GM19328 (cell line): ENCODE results near the gene EXOSC7.
"Not testable (repeated sequence)": the region's sequence is repeated elsewhere in the genome, so short reads cannot be mapped to it uniquely, and the experiment has no call there.

Experiments
- ATAC-seq: cut with Tn5 transposase; IDR thresholded peaks from one replicate; pipeline ENCODE4 v1.9.1; 2021; ENCODE audit warnings: mild to moderate bottlenecking, moderate library complexity; ENCODE audit not compliant: unreplicated experiment

EXOSC7 gene

GRCh38 chr3:45053805-45054195 lies 77.8 kb downstream of the EXOSC7 start:
- ATAC-seq, result not testable (repeated sequence)

- no peak for ATAC-seq
Observed at GRCh38 chr3:45054196-45054857, 78.3 kb downstream of the EXOSC7 start.

GRCh38 chr3:45055032-45055410 lies 79.0 kb downstream of the EXOSC7 start:
- ATAC-seq, result no peak

GRCh38 chr3:45055411-45056143 lies 79.5 kb downstream of the EXOSC7 start:
- ATAC-seq, result no peak

- no peak for ATAC-seq
Observed at GRCh38 chr3:45056608-45057301, 80.7 kb downstream of the EXOSC7 start.

- no peak for ATAC-seq
Observed at GRCh38 chr3:45057557-45057956, 81.5 kb downstream of the EXOSC7 start.

- no peak for ATAC-seq
Observed at GRCh38 chr3:45059132-45059531, 83.1 kb downstream of the EXOSC7 start.

- ATAC-seq, result no peak
Observed at GRCh38 chr3:45060165-45060892, 84.3 kb downstream of the EXOSC7 start.
